GM21737 (cell line): ENCODE results near the gene NAA16.
"Not testable (repeated sequence)": the region's sequence is repeated elsewhere in the genome, so short reads cannot be mapped to it uniquely, and the experiment has no call there.

Experiments
- ATAC-seq: cut with Tn5 transposase; IDR thresholded peaks from one replicate; pipeline ENCODE4 v1.9.1; 2021; ENCODE audit warnings: mild to moderate bottlenecking, moderate library complexity; ENCODE audit not compliant: unreplicated experiment

Gene NAA16

DNA sequence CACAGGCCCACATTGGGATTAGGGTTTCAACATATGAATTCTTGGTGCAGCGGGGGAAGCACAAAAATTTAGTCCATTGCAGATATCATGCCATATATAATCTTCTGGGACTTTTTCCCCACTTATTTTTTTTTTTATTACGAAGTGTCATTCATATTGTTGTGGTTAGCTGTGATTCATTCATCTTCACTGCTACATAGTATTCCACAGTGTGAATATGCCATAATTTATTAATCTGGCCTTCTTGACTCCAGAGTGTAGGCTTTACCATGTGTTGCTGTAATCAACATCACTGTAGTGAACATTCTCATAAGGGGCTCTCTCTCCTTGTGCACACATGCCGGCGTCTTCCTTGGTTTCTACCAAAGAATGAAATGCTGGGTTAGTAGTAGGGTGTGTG, 92.9 kb downstream of the NAA16 start:
- no peak for ATAC-seq

DNA sequence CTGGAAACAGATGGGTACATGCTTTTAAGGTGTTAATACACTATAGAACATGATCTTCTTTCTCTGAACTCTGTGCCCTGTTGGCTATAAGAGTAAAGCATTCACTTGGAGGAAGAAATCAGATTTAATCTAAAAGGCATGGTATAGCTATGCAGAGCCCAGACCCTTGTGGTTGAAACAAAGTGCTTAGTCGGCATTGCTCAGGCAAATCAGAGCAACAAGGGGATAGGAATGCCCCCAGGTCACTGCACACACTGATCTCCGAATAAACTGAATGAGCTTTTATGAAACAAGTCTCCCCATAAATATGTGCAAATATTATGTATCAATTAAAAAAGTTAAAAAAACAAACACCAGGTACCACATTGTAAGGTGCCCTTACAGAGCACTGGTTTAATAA, 94.3 kb downstream of the NAA16 start:
- ATAC-seq = no peak

DNA sequence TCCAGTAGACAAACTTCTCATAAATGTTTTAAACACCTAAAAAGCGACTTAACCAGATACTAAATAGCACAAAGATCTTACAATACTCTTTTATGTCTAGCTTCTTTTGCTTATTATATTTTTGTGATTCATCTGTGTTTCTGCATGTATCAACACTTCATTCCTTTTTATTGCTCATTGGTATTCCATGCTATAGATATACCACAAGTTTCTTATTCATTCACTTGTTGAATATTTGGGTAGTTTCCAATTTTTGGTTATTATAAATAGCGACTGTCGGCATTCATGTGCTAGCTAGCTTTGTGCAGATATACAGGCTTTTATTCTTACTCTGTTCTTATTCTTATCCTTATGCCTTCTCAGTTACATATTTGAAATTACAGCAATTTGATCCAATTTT, 96.3 kb downstream of the NAA16 start:
- no peak for ATAC-seq

DNA sequence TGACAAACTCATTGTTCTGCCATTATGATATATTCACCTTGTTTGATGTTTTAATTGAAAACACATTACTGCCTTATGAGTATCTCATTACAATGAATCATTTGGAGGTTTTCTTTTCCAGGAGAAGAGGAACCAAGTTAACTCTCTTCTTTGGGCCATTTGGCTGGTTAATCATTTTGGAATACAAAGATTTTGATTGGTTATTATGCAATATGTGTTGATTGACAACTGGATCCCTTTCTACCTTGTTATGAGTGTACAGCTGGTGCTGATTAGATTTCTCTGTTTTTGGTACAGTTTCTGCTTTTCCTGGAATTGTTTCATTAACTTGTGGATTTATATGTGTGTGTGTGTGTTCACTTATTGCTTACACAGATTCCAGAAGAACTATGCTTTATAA, 97.1 kb downstream of the NAA16 start:
- ATAC-seq = no peak

DNA sequence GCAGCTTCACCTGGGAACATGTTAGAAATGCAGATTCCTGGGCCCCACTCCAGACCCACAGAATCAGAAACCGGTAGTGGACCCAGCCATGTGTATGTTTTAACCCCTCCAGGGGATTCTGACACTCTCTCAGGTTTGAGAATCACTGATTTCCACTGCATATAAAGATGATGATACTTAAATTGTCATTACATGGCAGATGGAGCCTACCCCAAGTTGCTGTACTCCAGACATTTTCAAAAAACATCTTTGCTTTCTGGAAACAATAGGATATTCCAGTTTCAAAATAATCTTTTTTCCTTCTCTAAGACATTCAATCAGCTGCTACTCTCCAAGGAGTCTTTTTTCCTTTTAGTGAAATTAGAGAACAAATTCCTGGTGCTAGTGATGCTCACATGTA, 97.7 kb downstream of the NAA16 start:
- ATAC-seq = no peak

DNA sequence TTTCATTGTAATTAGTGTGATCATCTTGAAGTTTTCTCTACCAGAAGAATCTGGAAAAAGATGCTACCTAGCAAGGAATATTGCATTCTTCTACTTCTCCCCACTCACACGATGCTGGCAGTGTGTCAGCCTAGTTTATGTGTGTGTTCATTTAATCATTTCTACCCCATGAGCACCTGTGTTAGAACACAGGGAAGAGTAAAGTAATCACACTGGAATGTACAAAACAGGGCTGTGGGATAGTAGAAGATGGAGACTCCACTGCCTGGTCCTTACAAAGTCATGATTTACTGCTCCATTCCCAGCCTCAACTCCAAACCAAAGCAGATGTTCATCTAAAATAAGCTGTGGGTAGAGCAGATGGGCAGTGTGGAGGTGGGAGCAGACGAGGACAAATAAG, 98.5 kb downstream of the NAA16 start:
- no peak for ATAC-seq

DNA sequence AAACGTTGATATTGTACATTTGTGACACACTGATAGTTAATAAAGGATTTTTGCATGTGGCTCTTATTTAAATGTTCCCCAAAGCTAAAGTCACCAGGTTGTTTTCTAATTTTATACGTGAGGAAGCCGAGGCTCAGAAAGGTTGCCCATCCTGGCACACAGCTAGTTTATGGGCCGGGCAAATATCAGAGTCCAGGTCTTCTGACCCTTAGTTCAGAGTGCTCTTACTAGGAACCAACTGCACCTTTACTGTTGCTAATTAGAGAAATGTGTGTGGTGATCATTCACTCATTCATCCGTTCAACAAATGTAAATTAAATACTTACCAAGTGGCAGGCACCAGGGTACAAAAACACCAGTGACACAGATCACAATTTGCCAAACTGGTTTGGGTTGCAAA, 100.0 kb downstream of the NAA16 start:
- ATAC-seq = no peak

DNA sequence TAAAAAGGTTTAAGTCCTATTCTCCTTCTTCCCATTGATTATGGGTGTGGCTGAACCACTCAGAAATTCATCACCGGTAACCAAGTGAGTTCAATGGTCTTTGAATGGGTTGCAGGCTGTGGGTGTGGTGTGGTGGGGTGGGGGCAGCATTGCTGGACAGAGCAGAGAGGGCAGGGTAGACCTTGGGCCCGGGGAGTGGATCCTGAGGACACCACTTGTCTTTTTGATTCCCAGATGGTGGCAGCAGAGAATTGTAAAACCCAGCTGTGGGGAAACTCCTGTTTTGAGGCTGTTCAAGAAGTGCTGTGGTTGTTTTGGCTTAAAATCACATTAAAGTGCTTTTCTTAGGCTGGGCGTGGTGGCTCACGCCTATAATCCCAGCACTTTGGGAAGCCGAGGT, 100.5 kb downstream of the NAA16 start:
- no peak for ATAC-seq

DNA sequence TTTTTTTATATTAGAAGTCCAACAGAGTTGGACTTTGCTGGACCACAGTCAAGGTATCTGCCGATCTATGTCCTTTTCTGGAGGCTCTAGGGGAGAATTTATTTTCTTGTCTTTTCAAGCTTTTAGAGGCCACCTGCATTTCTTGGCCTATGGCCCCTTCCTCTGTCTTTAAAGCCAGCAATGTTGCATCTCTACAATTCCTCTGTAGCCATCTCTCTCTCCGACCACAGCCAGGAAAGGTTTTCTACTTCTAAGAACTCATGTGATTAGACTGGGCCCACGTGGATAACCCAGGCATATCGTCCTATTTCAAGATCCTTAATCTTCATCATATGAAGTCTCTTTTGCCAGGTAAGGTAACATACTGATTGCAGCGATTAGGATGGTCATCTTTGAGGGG, 102.8 kb downstream of the NAA16 start:
- ATAC-seq = no peak

DNA sequence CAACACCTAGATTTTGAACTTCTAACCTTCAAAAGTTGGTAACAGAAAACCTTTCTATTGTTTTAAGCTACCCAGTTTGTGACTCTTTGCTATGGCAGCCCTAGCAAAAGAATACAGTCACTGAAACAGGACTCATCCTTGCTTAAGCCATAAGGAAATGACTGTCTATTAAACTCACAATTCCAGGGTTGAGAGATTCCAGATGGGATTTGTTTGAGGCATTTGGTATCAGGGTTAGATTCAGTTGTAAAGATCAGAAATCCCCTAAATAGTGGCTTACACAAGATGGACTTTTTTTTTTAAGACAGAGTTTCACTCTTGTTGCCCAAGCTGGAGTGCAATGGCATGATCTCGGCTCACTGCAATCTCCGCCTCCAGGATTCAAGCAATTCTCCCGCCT, 105.2 kb downstream of the NAA16 start:
- no peak for ATAC-seq

DNA sequence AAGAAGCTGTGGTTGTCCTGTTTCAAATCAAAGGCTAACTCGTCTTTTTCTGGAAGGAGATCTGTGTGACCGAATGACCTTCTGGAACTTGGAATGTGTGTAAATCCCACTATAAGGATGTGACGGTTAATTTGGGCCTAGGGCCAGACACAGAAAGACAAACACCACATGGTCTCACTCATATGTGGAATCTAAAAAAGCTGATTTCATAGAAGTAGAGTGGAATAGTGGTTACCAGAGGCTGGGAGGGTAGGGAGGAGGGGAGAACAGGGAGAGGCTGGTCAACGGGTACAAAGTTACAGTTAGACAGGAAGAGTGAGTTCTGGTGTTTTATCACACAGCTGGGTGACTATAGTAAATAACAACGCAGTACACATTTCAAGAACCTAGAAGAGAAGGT, 107.0 kb downstream of the NAA16 start:
- no peak for ATAC-seq

DNA sequence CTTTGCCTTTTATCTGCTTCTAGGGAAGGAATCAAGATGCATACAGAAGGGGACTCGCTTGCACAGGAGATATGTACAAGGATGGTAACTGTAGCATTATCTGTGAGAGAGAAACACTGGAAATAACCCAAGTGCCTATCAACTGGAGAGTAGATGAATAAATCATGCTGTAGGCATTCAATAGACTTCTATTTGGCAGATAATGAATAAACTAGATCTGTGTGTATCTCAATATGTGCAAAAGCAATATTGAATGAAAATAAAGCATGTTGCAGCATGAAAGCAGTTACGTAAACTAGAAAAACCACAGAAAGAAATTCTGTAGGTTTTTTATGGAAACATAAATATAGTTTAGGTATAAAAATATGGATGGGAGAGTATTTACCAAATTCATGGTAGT, 107.7 kb downstream of the NAA16 start:
- no peak for ATAC-seq

DNA sequence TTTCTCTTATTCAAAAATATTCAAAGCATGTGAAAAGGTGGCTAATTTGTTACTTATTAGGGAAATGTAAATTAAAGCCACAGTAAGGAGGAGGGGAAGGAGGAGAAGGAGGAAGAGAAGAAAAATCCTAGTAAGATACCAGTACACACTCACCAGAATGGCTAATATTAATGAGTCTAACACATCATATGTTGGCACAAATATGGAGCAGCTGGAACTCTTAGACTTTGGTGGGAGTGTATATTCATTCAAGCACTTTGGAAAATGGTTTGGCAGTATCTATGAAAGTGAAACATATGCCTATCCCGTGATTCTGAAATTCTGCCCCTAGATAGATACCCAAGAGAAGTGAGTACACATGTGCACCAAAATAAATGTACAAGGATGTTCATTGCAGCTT, 108.1 kb downstream of the NAA16 start:
- no peak for ATAC-seq

DNA sequence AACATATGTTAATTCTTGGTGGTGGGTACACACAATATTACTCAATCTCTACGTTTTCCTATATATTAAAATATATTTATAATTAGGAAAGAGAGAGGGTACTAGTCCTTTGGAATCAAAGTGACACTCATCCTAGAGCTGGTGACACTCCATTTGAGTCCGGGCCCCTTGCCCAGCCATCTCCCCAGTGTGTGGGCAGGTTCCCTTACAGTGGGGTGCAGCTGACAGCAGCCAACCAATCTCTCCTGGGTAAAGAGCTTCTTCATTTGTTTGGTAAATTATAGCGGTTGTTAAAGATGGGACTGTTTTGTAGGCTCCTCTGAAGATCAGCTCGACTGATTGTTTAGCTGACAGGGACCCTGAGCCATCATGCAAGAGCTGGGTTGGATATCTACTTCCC, 109.1 kb downstream of the NAA16 start:
- ATAC-seq = no peak

DNA sequence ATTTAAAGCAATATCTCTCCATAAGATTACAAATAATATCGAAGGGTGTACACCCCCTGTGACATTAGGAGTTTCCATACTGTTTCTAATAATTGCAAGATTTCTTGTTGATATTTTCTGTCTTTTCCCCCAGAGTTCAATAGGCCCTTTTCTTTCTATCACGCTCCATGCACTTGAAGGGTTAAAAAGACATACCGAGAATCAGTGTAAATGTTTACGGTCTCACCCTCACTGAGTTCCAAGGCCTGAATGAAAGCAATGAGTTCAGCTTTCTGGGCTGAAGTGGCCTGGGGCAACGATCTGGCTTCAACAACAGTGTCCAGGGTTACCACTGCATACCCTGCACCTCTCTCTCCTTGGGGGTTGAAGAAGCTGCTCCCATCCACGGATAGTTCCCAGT, 110.3 kb downstream of the NAA16 start:
- ATAC-seq = not testable (repeated sequence)

DNA sequence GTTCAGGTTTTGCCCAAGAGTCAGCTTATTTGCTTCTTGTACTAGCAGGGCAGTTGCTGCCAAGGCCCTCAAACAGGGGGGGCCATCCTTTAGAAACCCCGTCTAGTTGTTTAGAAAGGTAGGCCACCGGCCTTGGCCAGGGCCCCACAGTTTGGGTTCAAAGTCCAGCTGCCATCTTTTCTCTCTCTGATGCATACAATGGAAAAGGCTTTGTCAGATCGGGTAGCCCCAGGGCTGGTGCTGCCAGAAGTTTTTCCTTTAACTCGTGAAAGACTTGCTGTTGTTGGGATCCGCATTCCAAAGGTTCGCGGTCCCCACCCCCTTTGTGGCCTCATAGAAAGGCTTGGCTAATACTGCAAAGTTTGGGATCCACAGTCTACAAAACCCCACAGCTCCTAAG, 110.9 kb downstream of the NAA16 start:
- not testable (repeated sequence) for ATAC-seq

DNA sequence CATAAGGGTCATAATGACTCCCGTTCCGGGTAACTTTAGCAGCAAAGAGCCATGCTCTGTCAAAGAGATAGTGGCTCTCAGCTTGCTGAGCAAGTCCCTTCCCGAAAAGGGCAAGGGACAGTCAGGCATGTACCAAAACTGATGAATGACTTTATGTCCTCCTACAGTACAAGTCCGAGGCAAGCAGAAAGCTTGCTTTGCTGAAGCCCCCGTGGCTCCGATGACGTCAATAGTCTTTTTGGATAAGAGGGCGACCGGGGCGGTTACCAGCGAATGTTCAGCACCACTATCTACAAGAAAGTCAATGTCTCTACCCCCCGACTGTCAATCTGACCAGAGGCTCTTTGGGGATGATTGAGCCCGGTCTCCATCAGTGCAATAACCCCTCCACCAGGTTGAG, 112.2 kb downstream of the NAA16 start:
- not testable (repeated sequence) for ATAC-seq

DNA sequence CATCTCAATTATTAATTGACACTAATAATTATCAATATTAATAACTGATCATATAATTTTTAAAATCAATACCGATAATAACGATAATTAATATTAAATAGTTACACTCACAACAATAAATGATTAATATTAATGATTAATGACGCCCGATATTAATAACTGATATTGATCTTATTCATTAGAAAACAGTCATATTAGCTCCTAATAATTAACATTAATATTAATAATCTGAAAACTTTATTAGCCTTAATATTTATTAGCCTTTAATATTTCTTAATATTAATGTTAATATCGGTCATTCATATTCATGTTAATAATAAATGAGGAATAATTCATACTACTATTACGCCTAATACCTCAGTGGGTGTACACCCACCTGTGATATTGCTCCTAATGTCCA, 113.6 kb downstream of the NAA16 start:
- not testable (repeated sequence) for ATAC-seq

DNA sequence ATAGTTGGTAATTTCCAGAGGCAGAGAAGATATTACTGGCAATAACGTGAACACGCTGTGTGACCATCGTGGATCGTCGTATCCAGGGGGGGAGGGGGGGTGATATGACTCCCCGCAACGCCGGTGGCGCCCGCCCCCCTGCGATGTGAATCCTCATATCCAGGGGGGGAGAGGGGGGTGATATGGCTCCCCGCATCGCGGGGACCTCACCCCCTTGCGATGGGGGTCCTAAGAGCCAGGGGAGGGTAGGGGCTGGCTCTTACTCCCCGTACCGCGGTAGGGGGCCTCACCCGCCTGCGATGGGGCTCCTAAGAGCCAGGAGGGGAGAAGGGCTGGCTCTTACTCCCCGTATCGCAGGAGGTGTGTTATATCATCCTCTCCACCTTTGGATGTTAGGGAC, 115.0 kb downstream of the NAA16 start:
- ATAC-seq = no peak
